Loucy (cell line): ENCODE results near the gene SCFD2.

Experiments
- H2AFZ ChIP-seq: fragments of 200-600 bp; sonication (generic); 2 replicates; pipeline ENCODE4 v1.6.0; 2016; ENCODE audit warnings: antibody characterized with exemption, mild to moderate bottlenecking, low read length, moderate library complexity
- H3F3A ChIP-seq: fragments of 200-600 bp; 2 replicates; pipeline ENCODE4 v1.6.0; 2016; ENCODE audit warnings: antibody characterized with exemption, low read depth, mild to moderate bottlenecking
- H3K27me3 ChIP-seq: fragments of 200-600 bp; sonication (generic); 2 replicates; pipeline ENCODE4 v1.6.1; 2014; ENCODE audit warnings: low read length, mild to moderate bottlenecking; ENCODE audit not compliant: insufficient read depth, poor library complexity, severe bottlenecking
- H3K36me3 ChIP-seq: fragments of 200-600 bp; sonication (generic); 2 replicates; pipeline ENCODE4 v1.6.1; 2016; ENCODE audit warnings: low read length; ENCODE audit not compliant: insufficient read depth
- H3K4me1 ChIP-seq: fragments of 200-600 bp; sonication (generic); 2 replicates; pipeline ENCODE4 v1.5.1; 2014; ENCODE audit warnings: low read length, mild to moderate bottlenecking; ENCODE audit not compliant: insufficient read depth, poor library complexity, severe bottlenecking
- H3K4me2 ChIP-seq: fragments of 200-600 bp; sonication (generic); 2 replicates; pipeline ENCODE4 v1.6.0; 2014; ENCODE audit warnings: antibody characterized with exemption, low read length, low read depth, mild to moderate bottlenecking; ENCODE audit not compliant: poor library complexity, severe bottlenecking
- H3K4me3 ChIP-seq: fragments of 200-600 bp; sonication (generic); 2 replicates; pipeline ENCODE4 v1.5.1; 2014; ENCODE audit warnings: low read length, mild to moderate bottlenecking, mixed read lengths; ENCODE audit not compliant: poor library complexity, severe bottlenecking
- H3K79me2 ChIP-seq: fragments of 200-600 bp; sonication (generic); 2 replicates; pipeline ENCODE4 v1.6.1; 2014; ENCODE audit warnings: low read length; ENCODE audit not compliant: insufficient read depth
- H3K9ac ChIP-seq: fragments of 200-600 bp; sonication (generic); 2 replicates; pipeline ENCODE4 v1.6.0; 2014; ENCODE audit warnings: mild to moderate bottlenecking, low read depth, low read length, moderate library complexity; ENCODE audit not compliant: poor library complexity, severe bottlenecking
- H3K9me2 ChIP-seq: fragments of 200-600 bp; sonication (generic); replicated peaks from 2 replicates; pipeline ENCODE4 v1.6.1; 2016; ENCODE audit warnings: low read depth, low read length, mixed read lengths
- H3K9me3 ChIP-seq: fragments of 200-600 bp; sonication (generic); 2 replicates; pipeline ENCODE4 v1.6.1; 2014; ENCODE audit warnings: mild to moderate bottlenecking, antibody characterized with exemption, low read length, low read depth; ENCODE audit not compliant: insufficient read depth
- H4K20me1 ChIP-seq: fragments of 200-600 bp; sonication (generic); 2 replicates; pipeline ENCODE4 v1.6.0; 2014; ENCODE audit warnings: antibody characterized with exemption, low read length, mild to moderate bottlenecking; ENCODE audit not compliant: insufficient read depth, poor library complexity, severe bottlenecking
- CTCF ChIP-seq: fragments of 200-600 bp; sonication (generic); conservative IDR thresholded peaks from 2 replicates; pipeline ENCODE4 v1.5.1; 2014; ENCODE audit warnings: mild to moderate bottlenecking, antibody characterized with exemption, low read length
- EZH2phosphoT487 ChIP-seq: fragments of 200-600 bp; IDR thresholded peaks from 2 replicates; pipeline ENCODE4 v1.6.1; 2018; ENCODE audit warnings: antibody characterized with exemption, mild to moderate bottlenecking, moderate library complexity, borderline replicate concordance

Gene SCFD2

GRCh38 chr4:53127365-53127764 lies 238.5 kb downstream of the SCFD2 start:
- Histone ChIP-seq H3K4me1 (no peaks in the 10 kb centered on the region), H4K20me1 (no peaks in the 10 kb centered on the region), H2AFZ (no peak overlapping the region), H3K9me2 (no peaks in the 10 kb centered on the region), H3K27me3 (no peaks in the 10 kb centered on the region), H3K4me2 (no peak overlapping the region), H3K36me3 (no peaks in the 10 kb centered on the region), H3K9me3 (no peaks in the 10 kb centered on the region), H3F3A (no peaks in the 10 kb centered on the region), H3K79me2 (no peaks in the 10 kb centered on the region), H3K9ac (no peak overlapping the region), H3K4me3 (no peak overlapping the region)
- TF ChIP-seq EZH2phosphoT487 = no peak
- TF ChIP-seq CTCF = no peak

GRCh38 chr4:53126099-53126498 lies 239.8 kb downstream of the SCFD2 start:
- Histone ChIP-seq H3K36me3 (no peaks in the 10 kb centered on the region), H3F3A (no peaks in the 10 kb centered on the region), H3K79me2 (no peaks in the 10 kb centered on the region), H3K27me3 (no peaks in the 10 kb centered on the region), H3K4me2 (no peak overlapping the region), H3K4me3 (no peak overlapping the region), H2AFZ (no peak overlapping the region), H3K9me2 (no peaks in the 10 kb centered on the region), H3K9ac (no peak overlapping the region), H3K9me3 (no peaks in the 10 kb centered on the region), H3K4me1 (no peaks in the 10 kb centered on the region), H4K20me1 (no peaks in the 10 kb centered on the region)
- no peak for TF ChIP-seq EZH2phosphoT487
- TF ChIP-seq CTCF = no peak

- Histone ChIP-seq H3F3A (no peaks in the 10 kb centered on the region), H3K9me3 (no peaks in the 10 kb centered on the region), H3K9ac (no peak overlapping the region), H3K27me3 (no peaks in the 10 kb centered on the region), H2AFZ (no peak overlapping the region), H3K4me1 (peaks cover 4% of the 10 kb centered on the region), H3K4me2 (no peak overlapping the region), H3K4me3 (no peak overlapping the region), H3K79me2 (no peaks in the 10 kb centered on the region), H4K20me1 (no peaks in the 10 kb centered on the region), H3K36me3 (no peaks in the 10 kb centered on the region), H3K9me2 (no peaks in the 10 kb centered on the region)
- TF ChIP-seq EZH2phosphoT487 (no peak), CTCF (no peak)
These were observed 242.0 kb downstream of the SCFD2 start for GRCh38 chr4:53123819-53124218.
